Chondrocyte (in vitro differentiated cells): ENCODE data around the gene B4GALNT2. TPM values are rescaled to one million over a fixed set of nuclear protein-coding genes. Genes with fewer than 3 reads are reported as not detected.

Source experiments
- DNase-seq: peaks from one replicate; pipeline ENCODE4 v3.0.0; 2021; ENCODE audit warnings: mixed read lengths, low spot score
- H3K27ac Mint-ChIP-seq: one replicate; pipeline ENCODE4 v1.8.0; 2021; ENCODE audit warnings: mild to moderate bottlenecking, moderate library complexity, mixed read lengths; ENCODE audit not compliant: unreplicated experiment
- H3K27me3 Mint-ChIP-seq: 2 replicates; pipeline ENCODE4 v1.8.0; 2021; ENCODE audit warnings: low read depth, mixed read lengths
- H3K36me3 Mint-ChIP-seq: 2 replicates; pipeline ENCODE4 v1.8.0; 2021; ENCODE audit warnings: low read depth, mixed read lengths
- H3K4me1 Mint-ChIP-seq: 2 replicates; pipeline ENCODE4 v1.8.0; 2021; ENCODE audit warnings: low read depth, mild to moderate bottlenecking, mixed read lengths
- H3K4me3 Mint-ChIP-seq: one replicate; pipeline ENCODE4 v1.8.0; 2021; ENCODE audit warnings: mild to moderate bottlenecking, moderate library complexity, mixed read lengths; ENCODE audit not compliant: unreplicated experiment
- H3K9me3 Mint-ChIP-seq: 2 replicates; pipeline ENCODE4 v1.8.0; 2021; ENCODE audit warnings: low read depth, mixed read lengths
- CTCF ChIP-seq: fragments of 200-600 bp; sonication (generic); IDR thresholded peaks from 2 replicates; pipeline ENCODE4 v1.5.0; 2021; ENCODE audit warnings: antibody characterized with exemption, mild to moderate bottlenecking, moderate library complexity
- total RNA-seq: library from RNA; stranded (reverse); gene quantifications from 3 replicates; pipeline ENCODE4 v1.2.1, GENCODE V29; 2021

B4GALNT2 gene
- total RNA-seq, 1 donor from 2014 or later: not detected

- no peaks in the 10 kb centered on the region for H3K36me3 Mint-ChIP-seq
- peaks cover 5% of the 10 kb centered on the region for H3K27me3 Mint-ChIP-seq
- H3K4me1 Mint-ChIP-seq: peaks cover 13% of the 10 kb centered on the region
- H3K27ac Mint-ChIP-seq: no peak overlapping the region
- H3K4me3 Mint-ChIP-seq: no peak overlapping the region
- no peaks in the 10 kb centered on the region for H3K9me3 Mint-ChIP-seq
- DNase-seq: no peak
- TF ChIP-seq CTCF: no peak
These were observed 80.8 kb downstream of the B4GALNT2 start for GRCh38 chr17:49213399-49213798.

- Mint-ChIP-seq H3K36me3 (no peaks in the 10 kb centered on the region), H3K4me1 (peaks cover 13% of the 10 kb centered on the region), H3K4me3 (no peak overlapping the region), H3K9me3 (no peaks in the 10 kb centered on the region), H3K27ac (no peak overlapping the region), H3K27me3 (peaks cover 5% of the 10 kb centered on the region)
- no peak for DNase-seq
- TF ChIP-seq CTCF: no peak
These were observed 81.3 kb downstream of the B4GALNT2 start for GRCh38 chr17:49213847-49214246.

GRCh38 chr17:49214676-49215360 is 82.2 kb downstream of the B4GALNT2 start:
- TF ChIP-seq CTCF: no peak
- no peak overlapping the region for H3K27ac Mint-ChIP-seq
- DNase-seq: no peak
- no peaks in the 10 kb centered on the region for H3K9me3 Mint-ChIP-seq
- H3K27me3 Mint-ChIP-seq: peaks cover 2% of the 10 kb centered on the region
- H3K36me3 Mint-ChIP-seq: no peaks in the 10 kb centered on the region
- H3K4me3 Mint-ChIP-seq: no peak overlapping the region
- peaks cover 10% of the 10 kb centered on the region for H3K4me1 Mint-ChIP-seq

GRCh38 chr17:49216482-49216881 is 83.9 kb downstream of the B4GALNT2 start:
- no peak overlapping the region for H3K27ac Mint-ChIP-seq
- no peak for TF ChIP-seq CTCF
- no peak for DNase-seq
- peaks cover 3% of the 10 kb centered on the region for H3K4me1 Mint-ChIP-seq
- H3K27me3 Mint-ChIP-seq: peaks cover under 1% of the 10 kb centered on the region
- H3K36me3 Mint-ChIP-seq: no peaks in the 10 kb centered on the region
- H3K9me3 Mint-ChIP-seq: no peaks in the 10 kb centered on the region
- H3K4me3 Mint-ChIP-seq: no peak overlapping the region

GRCh38 chr17:49216953-49217650 is 84.5 kb downstream of the B4GALNT2 start:
- H3K27me3 Mint-ChIP-seq: peaks cover 6% of the 10 kb centered on the region
- H3K9me3 Mint-ChIP-seq: no peaks in the 10 kb centered on the region
- no peak overlapping the region for H3K27ac Mint-ChIP-seq
- TF ChIP-seq CTCF: no peak
- no peak overlapping the region for H3K4me3 Mint-ChIP-seq
- DNase-seq: no peak
- H3K36me3 Mint-ChIP-seq: no peaks in the 10 kb centered on the region
- H3K4me1 Mint-ChIP-seq: peaks cover 3% of the 10 kb centered on the region
